Ishikawa (cell line): Measurements from ENCODE around the gene LCN15.

Experiments
- CEBPB ChIP-seq: IDR thresholded peaks from 2 replicates; pipeline ENCODE4 v1.6.1; 2012
- CREB1 ChIP-seq: IDR thresholded peaks from 2 replicates; pipeline ENCODE4 v1.6.1; 2012; ENCODE audit warnings: low read depth
- EGR1 ChIP-seq: IDR thresholded peaks from 2 replicates; pipeline ENCODE4 v1.6.1; 2012
- EP300 ChIP-seq: IDR thresholded peaks from 2 replicates; pipeline ENCODE4 v1.6.1; 2012; ENCODE audit warnings: borderline replicate concordance
- FOXM1 ChIP-seq: IDR thresholded peaks from 2 replicates; pipeline ENCODE4 v1.6.1; 2012; ENCODE audit warnings: low read depth, borderline replicate concordance
- NFIC ChIP-seq: IDR thresholded peaks from 2 replicates; pipeline ENCODE4 v1.6.1; 2012
- RAD21 ChIP-seq: IDR thresholded peaks from 2 replicates; pipeline ENCODE4 v1.6.1; 2012; ENCODE audit warnings: low read depth
- TAF1 ChIP-seq: IDR thresholded peaks from 2 replicates; pipeline ENCODE4 v1.6.1; 2012; ENCODE audit warnings: low read depth, mild to moderate bottlenecking
- TCF12 ChIP-seq: IDR thresholded peaks from 2 replicates; pipeline ENCODE4 v1.6.1; 2012; ENCODE audit warnings: low read depth
- TEAD4 ChIP-seq: IDR thresholded peaks from 2 replicates; pipeline ENCODE4 v1.6.1; 2012
- YY1 ChIP-seq: IDR thresholded peaks from 2 replicates; pipeline ENCODE4 v1.6.1; 2012; ENCODE audit warnings: low read depth
- ZBTB7A ChIP-seq: IDR thresholded peaks from 2 replicates; pipeline ENCODE4 v1.6.1; 2012; ENCODE audit warnings: low read depth
- TF ChIP-seq, protein P1 (sequence below): IDR thresholded peaks from 2 replicates; pipeline ENCODE4 v1.6.1; 2012
- TF ChIP-seq, protein P2 (sequence below): IDR thresholded peaks from 2 replicates; pipeline ENCODE4 v1.6.1; 2012; ENCODE audit warnings: low read depth, mild to moderate bottlenecking
- TF ChIP-seq, protein P3 (sequence below): IDR thresholded peaks from 2 replicates; pipeline ENCODE4 v1.6.1; 2012

Gene LCN15

DNA sequence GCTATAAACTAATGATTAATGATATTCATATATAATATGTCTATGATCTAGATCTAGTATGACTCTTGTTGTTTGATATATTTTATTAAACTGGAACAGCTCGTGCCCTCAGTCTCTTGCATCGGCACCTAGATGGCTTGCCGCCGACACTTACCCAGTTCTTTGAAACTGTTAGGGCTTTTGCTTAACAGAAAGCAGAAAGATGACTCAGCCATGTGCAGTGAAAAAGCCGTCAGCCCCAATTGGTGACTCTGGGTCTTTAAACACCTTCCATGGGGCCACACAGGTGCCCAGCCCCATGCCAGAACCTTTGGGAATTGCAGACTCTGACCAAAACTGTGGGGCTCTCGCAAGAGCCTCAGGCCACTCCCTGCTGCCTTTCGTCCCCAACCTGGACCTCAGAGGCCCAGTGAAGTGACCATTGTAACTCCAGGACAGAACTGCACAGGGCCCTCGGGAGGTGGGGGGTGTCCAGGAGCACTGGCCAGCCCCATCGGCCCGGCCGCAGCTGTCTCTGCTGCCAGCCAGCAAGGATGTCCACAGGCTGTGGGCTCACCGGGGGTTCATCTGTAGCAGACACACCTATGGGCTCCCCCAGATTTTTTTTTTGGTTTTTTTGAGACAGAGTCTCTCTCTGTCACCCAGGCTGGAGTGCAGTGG, 29.4 kb downstream of the LCN15 start:
- no peak for TF ChIP-seq FOXM1
- TF ChIP-seq, protein P1, sequence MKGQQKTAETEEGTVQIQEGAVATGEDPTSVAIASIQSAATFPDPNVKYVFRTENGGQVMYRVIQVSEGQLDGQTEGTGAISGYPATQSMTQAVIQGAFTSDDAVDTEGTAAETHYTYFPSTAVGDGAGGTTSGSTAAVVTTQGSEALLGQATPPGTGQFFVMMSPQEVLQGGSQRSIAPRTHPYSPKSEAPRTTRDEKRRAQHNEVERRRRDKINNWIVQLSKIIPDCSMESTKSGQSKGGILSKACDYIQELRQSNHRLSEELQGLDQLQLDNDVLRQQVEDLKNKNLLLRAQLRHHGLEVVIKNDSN, result no peak
- TF ChIP-seq EP300, result no peak
- no peak for TF ChIP-seq YY1
- TF ChIP-seq CEBPB, result no peak
- TF ChIP-seq EGR1, result no peak
- no peak for TF ChIP-seq ZBTB7A

DNA sequence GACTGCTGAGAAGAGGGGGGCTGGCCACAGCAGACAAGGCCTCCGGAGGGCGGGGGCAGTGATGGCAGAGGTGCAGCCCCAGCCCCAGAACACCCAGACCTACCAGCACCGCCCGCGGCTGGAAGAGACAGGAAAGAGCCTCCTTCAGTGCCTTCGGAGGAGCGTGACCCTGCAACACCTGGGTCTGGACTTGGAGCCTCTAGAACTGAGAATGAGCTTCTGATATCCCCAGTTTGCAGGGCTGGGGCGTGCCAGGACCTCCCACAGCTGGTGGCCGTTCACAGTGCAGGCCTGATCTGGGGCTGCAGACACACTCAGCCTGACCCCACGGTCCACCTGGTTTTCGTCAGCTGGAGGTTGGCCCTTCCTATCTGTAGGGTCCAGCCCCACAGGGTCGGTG, 30.7 kb downstream of the LCN15 start:
- TF ChIP-seq NFIC (no peak), TAF1 (no peak), CEBPB (no peak), TEAD4 (no peak), FOXM1 (no peak), ZBTB7A (no peak), EP300 (no peak), TCF12 (no peak), EGR1 (no peak), YY1 (no peak), RAD21 (no peak), CREB1 (no peak)
- TF ChIP-seq, protein P1, result no peak
- TF ChIP-seq, protein P2, sequence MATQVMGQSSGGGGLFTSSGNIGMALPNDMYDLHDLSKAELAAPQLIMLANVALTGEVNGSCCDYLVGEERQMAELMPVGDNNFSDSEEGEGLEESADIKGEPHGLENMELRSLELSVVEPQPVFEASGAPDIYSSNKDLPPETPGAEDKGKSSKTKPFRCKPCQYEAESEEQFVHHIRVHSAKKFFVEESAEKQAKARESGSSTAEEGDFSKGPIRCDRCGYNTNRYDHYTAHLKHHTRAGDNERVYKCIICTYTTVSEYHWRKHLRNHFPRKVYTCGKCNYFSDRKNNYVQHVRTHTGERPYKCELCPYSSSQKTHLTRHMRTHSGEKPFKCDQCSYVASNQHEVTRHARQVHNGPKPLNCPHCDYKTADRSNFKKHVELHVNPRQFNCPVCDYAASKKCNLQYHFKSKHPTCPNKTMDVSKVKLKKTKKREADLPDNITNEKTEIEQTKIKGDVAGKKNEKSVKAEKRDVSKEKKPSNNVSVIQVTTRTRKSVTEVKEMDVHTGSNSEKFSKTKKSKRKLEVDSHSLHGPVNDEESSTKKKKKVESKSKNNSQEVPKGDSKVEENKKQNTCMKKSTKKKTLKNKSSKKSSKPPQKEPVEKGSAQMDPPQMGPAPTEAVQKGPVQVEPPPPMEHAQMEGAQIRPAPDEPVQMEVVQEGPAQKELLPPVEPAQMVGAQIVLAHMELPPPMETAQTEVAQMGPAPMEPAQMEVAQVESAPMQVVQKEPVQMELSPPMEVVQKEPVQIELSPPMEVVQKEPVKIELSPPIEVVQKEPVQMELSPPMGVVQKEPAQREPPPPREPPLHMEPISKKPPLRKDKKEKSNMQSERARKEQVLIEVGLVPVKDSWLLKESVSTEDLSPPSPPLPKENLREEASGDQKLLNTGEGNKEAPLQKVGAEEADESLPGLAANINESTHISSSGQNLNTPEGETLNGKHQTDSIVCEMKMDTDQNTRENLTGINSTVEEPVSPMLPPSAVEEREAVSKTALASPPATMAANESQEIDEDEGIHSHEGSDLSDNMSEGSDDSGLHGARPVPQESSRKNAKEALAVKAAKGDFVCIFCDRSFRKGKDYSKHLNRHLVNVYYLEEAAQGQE, result no peak
- TF ChIP-seq, protein P3, sequence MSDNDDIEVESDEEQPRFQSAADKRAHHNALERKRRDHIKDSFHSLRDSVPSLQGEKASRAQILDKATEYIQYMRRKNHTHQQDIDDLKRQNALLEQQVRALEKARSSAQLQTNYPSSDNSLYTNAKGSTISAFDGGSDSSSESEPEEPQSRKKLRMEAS, result no peak

DNA sequence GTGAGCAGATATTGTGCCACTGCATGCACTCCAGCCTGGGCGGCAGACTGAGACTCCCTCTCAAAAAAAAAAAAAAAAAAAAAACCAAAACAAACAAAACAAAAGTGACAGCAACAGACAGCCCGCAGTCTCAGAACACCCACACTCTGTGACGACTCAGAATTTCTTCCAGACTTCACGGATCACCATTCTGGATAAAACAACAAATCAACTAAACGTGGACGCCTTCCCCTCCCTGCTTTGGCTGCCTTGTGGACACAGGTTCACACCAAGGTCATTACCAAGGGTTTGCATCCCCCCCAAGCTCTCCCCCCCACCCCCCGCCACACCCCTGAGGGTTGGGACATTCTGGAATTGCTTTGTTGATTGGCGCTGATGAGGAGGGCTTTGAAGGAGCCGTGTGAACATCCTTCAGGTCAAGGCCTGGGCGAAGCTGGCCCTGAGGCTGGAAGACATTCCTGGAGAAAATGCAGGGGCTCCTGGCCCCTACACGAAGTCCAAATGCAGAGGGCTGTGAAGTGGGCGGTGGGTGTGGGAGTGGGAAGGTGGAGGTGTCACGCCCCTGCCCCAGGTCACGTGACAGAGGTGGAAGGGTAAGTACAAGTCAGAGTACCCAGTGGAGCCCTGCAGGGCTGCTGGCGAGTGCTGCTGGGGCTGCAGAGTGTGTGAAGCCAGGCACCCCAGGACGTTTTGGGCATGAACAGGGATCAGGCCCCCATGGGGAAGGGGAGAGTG, 31.7 kb downstream of the LCN15 start:
- TF ChIP-seq CEBPB (no peak), TAF1 (no peak)
- TF ChIP-seq, protein P1, result peak; percentile 55

DNA sequence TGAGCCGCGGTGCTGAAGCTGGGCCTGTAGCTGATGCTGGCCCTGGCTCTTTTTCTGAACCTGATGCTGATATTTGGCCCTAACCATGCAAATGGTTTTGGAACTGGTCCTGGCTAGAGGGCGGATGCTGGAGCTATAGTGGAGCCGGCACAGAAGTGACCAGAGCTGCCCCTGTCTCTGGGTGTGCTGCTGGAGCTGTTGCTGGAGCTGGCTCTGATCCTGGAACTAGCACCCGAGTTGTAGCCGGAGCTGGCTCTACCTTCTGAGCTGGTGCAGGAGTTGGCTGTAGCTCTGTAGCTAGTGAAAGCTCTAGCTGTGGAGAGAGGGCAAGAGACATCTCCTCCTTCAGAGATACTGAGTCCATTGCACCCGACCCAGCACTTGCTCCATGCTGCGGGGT, 34.4 kb downstream of the LCN15 start:
- TF ChIP-seq CREB1, result no peak
- TF ChIP-seq, protein P3, result no peak
- no peak for TF ChIP-seq TAF1
- TF ChIP-seq YY1, result no peak
- no peak for TF ChIP-seq FOXM1
- TF ChIP-seq NFIC, result no peak
- TF ChIP-seq, protein P1, result no peak
- no peak for TF ChIP-seq EGR1
- TF ChIP-seq EP300, result no peak
- TF ChIP-seq ZBTB7A, result no peak
- TF ChIP-seq TEAD4, result no peak
- TF ChIP-seq RAD21, result no peak
- no peak for TF ChIP-seq CEBPB
- TF ChIP-seq TCF12, result no peak
- TF ChIP-seq, protein P2, result no peak

DNA sequence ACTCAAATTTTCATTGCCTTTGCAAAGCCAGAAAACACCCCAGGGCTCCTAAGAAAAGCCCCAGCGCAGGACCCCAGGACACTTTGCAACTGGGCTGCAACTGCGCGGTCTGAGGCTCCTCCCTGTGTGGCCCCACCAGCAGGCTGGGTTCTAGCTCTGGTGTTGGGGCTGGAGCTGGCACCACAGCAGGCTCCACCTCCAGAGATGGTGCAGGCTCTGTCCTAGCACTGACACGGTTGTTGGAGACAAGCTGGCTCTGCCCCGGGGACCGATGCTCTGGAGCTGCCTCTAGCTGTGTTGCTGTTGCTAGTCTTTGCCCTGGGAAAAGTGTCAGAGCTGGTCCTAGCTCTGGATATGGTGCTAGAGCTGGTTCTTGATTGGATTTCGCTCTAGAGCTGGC, 35.2 kb downstream of the LCN15 start:
- TF ChIP-seq NFIC (no peak), CREB1 (no peak), TAF1 (no peak), TCF12 (no peak), ZBTB7A (no peak), RAD21 (no peak), EP300 (no peak), YY1 (no peak), TEAD4 (no peak), FOXM1 (no peak)
- TF ChIP-seq, protein P1, result no peak
- TF ChIP-seq, protein P2, result no peak
- TF ChIP-seq, protein P3, result no peak
